Hepatocyte (in vitro differentiated cells): Measurements from ENCODE around the gene TMBIM1. TPM values are rescaled to one million over a fixed set of nuclear protein-coding genes. Genes with fewer than 3 reads are reported as not detected.

Experiments
- DNase-seq: peaks from one replicate; pipeline ENCODE4 v3.0.0-alpha.2; 2016; ENCODE audit warnings: low spot score
- H2AFZ ChIP-seq: fragments of 200-600 bp; sonication (generic); 2 replicates; pipeline ENCODE4 v1.6.0; 2016; ENCODE audit warnings: antibody characterized with exemption, mild to moderate bottlenecking
- H3K27ac ChIP-seq: fragments of 200-600 bp; sonication (generic); 2 replicates; pipeline ENCODE4 v1.5.1; 2016; ENCODE audit warnings: mild to moderate bottlenecking
- H3K27me3 ChIP-seq: fragments of 200-600 bp; sonication (generic); 2 replicates; pipeline ENCODE4 v1.6.1; 2016
- H3K36me3 ChIP-seq: fragments of 200-600 bp; sonication (generic); replicated peaks from 2 replicates; pipeline ENCODE4 v1.5.1; 2016; ENCODE audit warnings: low read depth; ENCODE audit not compliant: insufficient read depth
- H3K4me1 ChIP-seq: fragments of 200-600 bp; sonication (generic); 2 replicates; pipeline ENCODE4 v1.5.1; 2016; ENCODE audit warnings: mild to moderate bottlenecking, moderate library complexity; ENCODE audit not compliant: insufficient read depth
- H3K4me2 ChIP-seq: fragments of 200-600 bp; sonication (generic); 2 replicates; pipeline ENCODE4 v1.6.0; 2016
- H3K4me3 ChIP-seq: fragments of 200-600 bp; sonication (generic); 2 replicates; pipeline ENCODE4 v1.5.1; 2016; ENCODE audit warnings: mild to moderate bottlenecking
- H3K79me2 ChIP-seq: fragments of 200-600 bp; sonication (generic); 2 replicates; pipeline ENCODE4 v1.6.0; 2017; ENCODE audit warnings: mild to moderate bottlenecking
- H3K9me2 ChIP-seq: fragments of 200-600 bp; sonication (generic); replicated peaks from 2 replicates; pipeline ENCODE4 v1.6.0; 2017; ENCODE audit warnings: mild to moderate bottlenecking; ENCODE audit not compliant: insufficient read depth
- H3K9me3 ChIP-seq: fragments of 200-600 bp; sonication (generic); 2 replicates; pipeline ENCODE4 v1.5.1; 2016; ENCODE audit warnings: low read depth, mild to moderate bottlenecking
- H4K20me1 ChIP-seq: fragments of 200-600 bp; sonication (generic); 2 replicates; pipeline ENCODE4 v1.6.0; 2016; ENCODE audit warnings: mild to moderate bottlenecking; ENCODE audit not compliant: insufficient read depth, poor library complexity, severe bottlenecking
- EZH2 ChIP-seq: fragments of 200-600 bp; sonication (generic); IDR thresholded peaks from 2 replicates; pipeline ENCODE4 v1.6.1; 2016; ENCODE audit warnings: antibody characterized with exemption, mild to moderate bottlenecking, borderline replicate concordance
- EZH2phosphoT487 ChIP-seq: fragments of 200-600 bp; sonication (generic); IDR thresholded peaks from one replicate; pipeline ENCODE4 v1.6.1; 2018; ENCODE audit warnings: antibody characterized with exemption, mild to moderate bottlenecking, low read depth, moderate library complexity; ENCODE audit not compliant: unreplicated experiment, severe bottlenecking
- WGBS: methylation state at CpG from one replicate; pipeline ENCODE4 v1.1.6; 2016; ENCODE audit warnings: low lambda C conversion rate; ENCODE audit errors: missing lambda C conversion rate; 5-methylcytosine and 5-hydroxymethylcytosine counted together
- polyA plus RNA-seq: library from polyadenylated mRNA; unstranded; fragments of >200 nt; fragmentation: Nextera tagmentation; extraction: Ambion mirVana; gene quantifications from 2 replicates; pipeline ENCODE4 v1.2.1, GENCODE V29; 2016
- total RNA-seq: library from RNA; depleted of rRNA; stranded (reverse); fragments of >200 nt; gene quantifications from 2 replicates; pipeline ENCODE4 v1.2.3, GENCODE V29; 2014
- TF ChIP-seq, protein P1 (sequence below): fragments of 200-600 bp; sonication (generic); IDR thresholded peaks from 2 replicates; pipeline ENCODE4 v1.5.1; 2016; ENCODE audit warnings: antibody characterized with exemption, mild to moderate bottlenecking; ENCODE audit not compliant: poor library complexity

Gene TMBIM1
- total and polyA plus RNA-seq, 2 experiments from 2014 or later = 224 to 302 TPM

DNA sequence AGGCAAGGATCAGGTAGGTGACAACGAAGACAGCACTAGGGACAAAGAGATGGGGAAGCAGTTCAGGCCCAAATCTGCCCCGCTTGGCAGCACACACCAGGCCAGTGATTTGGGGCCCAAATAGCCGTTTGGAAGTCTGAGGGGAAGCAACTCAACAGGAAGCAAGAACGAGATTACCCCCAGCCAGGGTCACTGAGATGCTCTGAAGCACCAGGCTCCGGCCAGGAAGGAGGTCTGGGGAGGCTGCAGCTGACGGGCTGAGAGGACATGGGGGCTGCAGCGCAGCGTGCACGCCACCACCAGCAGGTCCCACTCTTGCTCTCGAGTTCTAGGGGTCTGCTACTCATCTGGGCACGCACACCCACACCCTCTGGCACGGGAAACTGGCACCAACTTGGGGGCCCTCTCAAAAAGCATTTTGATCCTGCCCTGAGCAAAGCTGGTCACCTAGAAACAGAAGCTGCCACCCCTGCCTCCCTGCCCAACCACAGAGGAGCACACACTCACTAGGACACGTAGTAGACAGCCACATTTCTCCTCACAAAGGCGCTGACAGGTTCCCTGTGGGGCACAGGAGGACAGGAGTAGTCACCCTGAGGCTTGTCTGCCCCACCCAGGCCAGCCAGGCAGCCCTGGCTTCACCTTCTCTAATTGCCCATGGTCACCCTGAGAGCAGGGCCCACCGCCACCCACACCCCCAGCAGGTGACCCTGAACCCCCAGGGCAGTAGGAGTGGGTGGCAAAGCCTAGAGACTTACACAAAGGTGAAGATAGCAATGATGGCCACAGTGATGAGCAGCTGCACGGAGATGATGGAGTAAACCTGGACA lies 13.6 kb downstream of the TMBIM1 start:
- H3K27ac ChIP-seq = no peak overlapping the region
- no peak overlapping the region for H3K4me3 ChIP-seq
- DNase-seq = no peak
- 94% methylated on average over 16 of the region's 16 CpGs for WGBS
- TF ChIP-seq EZH2 = no peak
- no peak for TF ChIP-seq EZH2phosphoT487
- TF ChIP-seq, protein P1, sequence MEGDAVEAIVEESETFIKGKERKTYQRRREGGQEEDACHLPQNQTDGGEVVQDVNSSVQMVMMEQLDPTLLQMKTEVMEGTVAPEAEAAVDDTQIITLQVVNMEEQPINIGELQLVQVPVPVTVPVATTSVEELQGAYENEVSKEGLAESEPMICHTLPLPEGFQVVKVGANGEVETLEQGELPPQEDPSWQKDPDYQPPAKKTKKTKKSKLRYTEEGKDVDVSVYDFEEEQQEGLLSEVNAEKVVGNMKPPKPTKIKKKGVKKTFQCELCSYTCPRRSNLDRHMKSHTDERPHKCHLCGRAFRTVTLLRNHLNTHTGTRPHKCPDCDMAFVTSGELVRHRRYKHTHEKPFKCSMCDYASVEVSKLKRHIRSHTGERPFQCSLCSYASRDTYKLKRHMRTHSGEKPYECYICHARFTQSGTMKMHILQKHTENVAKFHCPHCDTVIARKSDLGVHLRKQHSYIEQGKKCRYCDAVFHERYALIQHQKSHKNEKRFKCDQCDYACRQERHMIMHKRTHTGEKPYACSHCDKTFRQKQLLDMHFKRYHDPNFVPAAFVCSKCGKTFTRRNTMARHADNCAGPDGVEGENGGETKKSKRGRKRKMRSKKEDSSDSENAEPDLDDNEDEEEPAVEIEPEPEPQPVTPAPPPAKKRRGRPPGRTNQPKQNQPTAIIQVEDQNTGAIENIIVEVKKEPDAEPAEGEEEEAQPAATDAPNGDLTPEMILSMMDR = no peak
- H3K27me3 ChIP-seq = no peaks in the 10 kb centered on the region
- H4K20me1 ChIP-seq = peaks cover 25% of the 10 kb centered on the region
- no peaks in the 10 kb centered on the region for H3K9me3 ChIP-seq
- no peak overlapping the region for H3K4me2 ChIP-seq
- H3K36me3 ChIP-seq = no peaks in the 10 kb centered on the region
- peaks cover 39% of the 10 kb centered on the region for H3K79me2 ChIP-seq
- H3K9me2 ChIP-seq = no peaks in the 10 kb centered on the region
- H2AFZ ChIP-seq = no peak overlapping the region
- H3K4me1 ChIP-seq = peaks cover 15% of the 10 kb centered on the region

DNA sequence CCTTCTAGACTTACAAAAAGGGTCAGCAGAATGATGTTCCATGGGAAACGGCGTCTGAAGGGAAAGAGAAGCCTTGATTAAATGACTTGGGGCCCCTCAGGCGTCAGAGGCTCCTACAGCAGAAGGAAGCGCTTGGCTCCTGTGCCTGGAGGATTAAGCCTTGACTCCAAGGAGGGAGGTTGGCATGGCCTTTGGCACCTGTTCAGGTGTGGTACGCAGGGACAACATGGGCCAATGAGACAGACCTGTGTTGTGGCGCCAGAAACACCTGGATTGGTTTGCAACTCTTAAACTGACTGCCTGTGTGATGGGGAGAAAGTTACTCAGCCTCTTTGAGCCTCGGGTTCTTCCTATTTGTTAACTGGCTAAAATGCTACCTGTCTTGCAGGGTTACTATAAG lies 14.4 kb downstream of the TMBIM1 start:
- Histone ChIP-seq H3K9me3 (no peaks in the 10 kb centered on the region), H3K9me2 (no peaks in the 10 kb centered on the region), H2AFZ (no peak overlapping the region), H3K79me2 (peaks cover 31% of the 10 kb centered on the region), H3K4me1 (peaks cover 13% of the 10 kb centered on the region), H3K27ac (no peak overlapping the region), H3K27me3 (no peaks in the 10 kb centered on the region), H3K36me3 (no peaks in the 10 kb centered on the region), H4K20me1 (peaks cover 17% of the 10 kb centered on the region), H3K4me3 (no peak overlapping the region), H3K4me2 (no peak overlapping the region)
- DNase-seq = no peak
- TF ChIP-seq EZH2 (no peak), EZH2phosphoT487 (no peak)
- TF ChIP-seq, protein P1 = no peak
- WGBS = 93% methylated on average over 7 of the region's 7 CpGs

DNA sequence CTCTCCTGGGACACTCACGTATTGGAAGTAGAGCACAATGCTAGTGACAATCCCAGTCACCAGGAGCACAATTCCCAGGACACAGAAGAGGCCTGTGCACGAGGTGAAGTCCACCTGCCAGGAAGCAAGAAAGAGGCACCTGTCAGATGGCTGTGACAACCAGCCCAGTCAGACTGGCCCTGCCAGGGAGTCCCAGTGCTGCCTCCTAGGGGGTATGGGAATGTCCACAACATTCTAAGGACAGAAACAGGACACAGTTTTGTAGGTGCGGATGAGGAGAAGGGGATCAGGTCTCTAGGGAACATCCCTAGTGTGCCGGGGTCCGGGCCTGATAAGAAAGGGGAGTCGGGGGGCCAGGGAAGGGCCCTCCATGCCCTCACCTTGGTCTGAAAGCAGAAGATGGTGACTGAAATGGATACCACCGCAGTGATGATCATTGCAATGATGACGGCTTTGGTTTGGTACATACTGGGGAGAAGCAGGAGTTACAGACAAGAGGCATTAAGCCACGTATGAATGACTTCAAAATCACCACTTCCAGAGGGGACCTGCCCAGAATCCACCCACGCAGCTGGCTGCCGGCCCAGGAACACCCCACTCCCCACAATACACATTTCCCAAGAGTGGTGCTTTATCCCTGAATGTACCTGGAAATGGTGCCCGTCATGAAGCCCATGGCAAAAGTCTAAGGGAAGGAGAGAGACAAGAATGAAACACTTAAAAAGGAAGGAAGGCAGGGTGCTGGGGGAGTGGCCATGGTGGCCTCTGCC lies 15.1 kb downstream of the TMBIM1 start:
- 89% methylated on average over 12 of the region's 12 CpGs for WGBS
- H3K27ac ChIP-seq = no peak overlapping the region

More for the DNA sequence above, 15.1 kb downstream of the TMBIM1 start:
- H3K36me3 ChIP-seq = no peaks in the 10 kb centered on the region
- no peak overlapping the region for H2AFZ ChIP-seq
- DNase-seq = no peak
- no peaks in the 10 kb centered on the region for H3K27me3 ChIP-seq
- no peak for TF ChIP-seq EZH2
- TF ChIP-seq EZH2phosphoT487 = no peak
- TF ChIP-seq, protein P1 = no peak
- peaks cover 13% of the 10 kb centered on the region for H3K4me1 ChIP-seq
- H4K20me1 ChIP-seq = peaks cover 12% of the 10 kb centered on the region
- peaks cover 24% of the 10 kb centered on the region for H3K79me2 ChIP-seq
- no peak overlapping the region for H3K4me3 ChIP-seq
- H3K9me3 ChIP-seq = no peaks in the 10 kb centered on the region
- no peak overlapping the region for H3K4me2 ChIP-seq
- no peaks in the 10 kb centered on the region for H3K9me2 ChIP-seq
